MV-4-11 (cell line): ENCODE data around the gene SCN1B.

ENCODE experiments used
- DNase-seq: peaks from one replicate; lab custom pipeline; 2025; lab: John Stamatoyannopoulos, UW

Gene SCN1B

GRCh38 chr19:35074426-35075201, 44.3 kb downstream of the SCN1B start:
- no peak for DNase-seq

DNA sequence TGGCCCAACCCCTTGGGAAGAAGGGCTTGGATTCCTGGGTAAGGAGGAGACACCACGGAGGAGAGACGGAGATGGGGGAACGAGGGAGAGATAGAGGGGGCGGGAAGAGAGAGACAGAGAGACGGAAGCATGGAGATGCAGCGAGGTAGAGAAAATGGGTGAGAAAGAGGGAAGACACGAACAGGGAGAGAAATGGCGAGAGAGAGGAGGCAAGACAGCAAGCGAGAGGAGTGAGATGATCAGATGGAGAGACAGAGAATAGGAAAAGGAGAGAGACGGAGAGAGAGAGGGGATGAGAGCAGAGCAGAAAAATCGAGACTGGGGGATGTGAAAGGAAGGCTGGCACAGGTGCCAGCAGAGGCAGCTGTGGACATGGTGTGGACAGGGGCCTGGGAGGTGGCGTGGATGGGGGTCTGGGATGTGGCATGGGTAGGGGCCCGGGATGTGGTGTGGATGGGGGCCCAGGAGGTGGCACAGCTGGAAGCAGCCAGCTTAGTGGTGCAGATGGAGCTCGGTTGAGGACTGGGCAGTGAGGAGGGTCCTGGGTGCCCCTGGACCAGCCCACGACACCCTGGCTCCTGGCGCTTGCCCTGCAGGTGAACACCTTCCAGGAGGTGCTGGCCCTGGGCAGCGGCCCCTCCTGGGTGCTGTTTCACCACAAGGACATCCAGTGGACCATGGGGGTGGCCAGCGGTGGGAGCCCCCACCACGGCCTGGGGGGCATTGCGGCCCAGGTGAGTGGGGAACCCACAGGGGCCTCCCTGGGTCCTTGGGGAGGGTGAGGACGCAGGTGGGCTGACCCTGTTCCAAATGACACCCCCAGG, 45.1 kb downstream of the SCN1B start:
- DNase-seq = no peak

DNA sequence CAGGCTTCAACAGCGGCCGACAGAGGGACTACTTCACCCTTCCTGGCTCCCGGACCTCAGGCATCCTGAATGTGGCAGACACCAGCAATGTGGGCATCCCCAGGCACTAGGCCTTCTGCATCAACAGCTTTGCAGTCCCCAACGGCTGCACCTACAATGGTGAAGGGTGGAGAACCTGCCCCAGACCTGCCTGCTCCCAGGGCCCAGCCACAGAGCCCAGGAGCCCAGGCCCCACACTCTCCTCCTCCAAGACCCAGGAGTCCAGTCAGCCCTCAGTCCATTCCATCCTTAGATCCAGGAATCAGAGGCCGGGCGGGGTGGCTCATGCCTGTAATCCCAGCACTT, 45.7 kb downstream of the SCN1B start:
- DNase-seq = no peak

- DNase-seq = no peak
Observed at GRCh38 chr19:35076657-35077056, 46.4 kb downstream of the SCN1B start.

GRCh38 chr19:35077411-35078223, 47.3 kb downstream of the SCN1B start:
- no peak for DNase-seq

DNA sequence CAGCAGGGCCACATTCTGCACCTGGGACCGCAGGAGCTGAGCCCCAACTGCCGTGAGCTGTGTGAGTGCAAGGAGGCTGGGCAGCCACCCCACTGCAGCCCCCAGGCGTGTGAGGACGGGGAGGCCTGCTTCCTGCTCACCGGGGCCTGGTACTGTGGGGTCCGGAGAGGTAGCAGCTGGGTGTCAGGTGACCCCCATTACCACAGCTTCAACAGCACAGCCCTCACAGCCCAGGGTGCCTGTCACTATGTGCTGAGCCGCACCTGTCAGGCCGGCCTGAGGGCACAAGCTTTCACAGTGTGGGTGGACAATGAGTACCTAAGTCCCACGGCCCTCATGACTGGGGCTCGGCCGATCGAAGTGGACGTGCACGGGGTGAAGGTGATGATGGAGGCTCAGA, 49.6 kb downstream of the SCN1B start:
- no peak for DNase-seq

- no peak for DNase-seq
Observed at GRCh38 chr19:35080613-35081170, 50.4 kb downstream of the SCN1B start.

DNA sequence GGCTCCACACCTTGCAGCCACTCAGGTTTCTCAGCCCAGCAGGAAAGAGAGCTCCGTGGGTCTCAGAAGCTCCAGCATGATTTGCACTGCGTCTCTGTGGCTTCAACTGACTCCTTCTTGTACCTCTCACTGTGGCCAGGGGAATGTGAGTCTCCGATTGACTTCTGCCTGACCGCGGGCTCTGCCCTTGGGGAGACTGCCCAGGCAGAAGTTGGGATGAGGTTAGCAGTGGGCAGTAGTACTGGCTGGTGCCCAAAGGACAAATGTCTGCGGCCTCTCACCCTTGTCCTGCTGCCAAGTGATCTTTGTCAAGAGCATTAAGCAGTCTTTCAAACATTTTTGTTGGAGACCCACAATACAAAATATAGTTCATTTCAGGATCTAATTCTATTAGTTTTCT, 50.9 kb downstream of the SCN1B start:
- DNase-seq = no peak

- DNase-seq = no peak
Observed at GRCh38 chr19:35083691-35084508, 53.6 kb downstream of the SCN1B start.

DNA sequence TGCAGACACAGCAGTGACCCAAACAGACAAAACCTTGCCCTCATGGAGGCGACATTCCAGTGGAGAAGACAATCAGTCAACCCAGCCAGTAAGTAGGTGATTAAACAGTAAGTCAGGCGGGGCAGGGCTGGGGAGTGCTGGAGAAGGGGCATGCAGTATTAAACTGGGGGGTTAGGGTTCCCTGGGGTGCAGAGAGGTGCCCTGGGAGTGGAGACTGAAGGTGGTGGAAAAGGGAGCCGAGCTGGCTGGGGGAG, 54.2 kb downstream of the SCN1B start:
- no peak for DNase-seq

GRCh38 chr19:35085947-35086346, 55.7 kb downstream of the SCN1B start:
- DNase-seq = no peak

GRCh38 chr19:35086455-35086854, 56.2 kb downstream of the SCN1B start:
- DNase-seq = no peak

DNA sequence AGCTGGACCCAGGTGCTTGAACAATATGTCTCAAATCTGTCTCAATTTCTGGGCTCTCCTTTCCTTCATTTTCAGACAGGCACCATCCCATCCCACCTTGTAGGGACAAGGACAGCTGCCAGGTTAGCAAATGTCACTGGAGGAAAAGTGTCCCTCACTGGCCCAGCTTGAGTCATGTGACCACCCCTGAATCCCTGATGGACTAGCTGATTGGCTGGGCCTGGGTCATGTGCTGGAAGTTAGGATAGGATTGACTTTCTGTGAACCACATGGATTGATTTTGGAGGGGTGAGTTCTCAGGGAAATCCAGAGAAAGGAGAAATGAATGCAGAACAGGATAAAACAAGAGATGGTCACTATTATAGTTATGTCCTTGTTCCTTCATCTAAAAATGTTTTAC, 57.1 kb downstream of the SCN1B start:
- DNase-seq = no peak

GRCh38 chr19:35088131-35088913, 58.1 kb downstream of the SCN1B start:
- DNase-seq = no peak

DNA sequence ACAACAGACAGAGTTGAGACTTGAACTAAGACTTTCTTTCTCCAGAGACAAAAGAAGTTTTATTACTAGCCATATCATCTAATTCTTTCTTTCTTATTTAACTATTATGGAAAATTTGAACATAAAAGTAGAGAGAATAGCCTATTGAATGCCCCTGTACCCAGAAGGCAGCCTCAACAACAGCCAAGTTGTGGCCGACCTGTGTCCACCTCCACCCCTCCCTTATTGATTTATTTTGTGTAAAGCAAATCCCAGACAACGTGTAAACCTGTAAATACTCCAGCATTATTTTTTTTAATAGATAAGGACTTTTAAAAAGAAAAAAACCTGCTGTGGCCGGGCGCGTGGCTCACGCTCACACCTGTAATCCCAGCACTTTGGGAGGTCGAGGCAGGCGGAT, 59.3 kb downstream of the SCN1B start:
- DNase-seq = no peak
